SH-SY5Y (cell line): Measurements from ENCODE around the gene LRRC74A.

ENCODE experiments used
- GATA2 ChIP-seq: IDR thresholded peaks from 2 replicates; pipeline ENCODE4 v1.6.1; 2011; ENCODE audit warnings: mild to moderate bottlenecking, low read depth, low read length
- GATA3 ChIP-seq: IDR thresholded peaks from 2 replicates; pipeline ENCODE4 v1.6.1; 2011; ENCODE audit warnings: low read depth, mild to moderate bottlenecking, low read length, moderate library complexity

DNA sequence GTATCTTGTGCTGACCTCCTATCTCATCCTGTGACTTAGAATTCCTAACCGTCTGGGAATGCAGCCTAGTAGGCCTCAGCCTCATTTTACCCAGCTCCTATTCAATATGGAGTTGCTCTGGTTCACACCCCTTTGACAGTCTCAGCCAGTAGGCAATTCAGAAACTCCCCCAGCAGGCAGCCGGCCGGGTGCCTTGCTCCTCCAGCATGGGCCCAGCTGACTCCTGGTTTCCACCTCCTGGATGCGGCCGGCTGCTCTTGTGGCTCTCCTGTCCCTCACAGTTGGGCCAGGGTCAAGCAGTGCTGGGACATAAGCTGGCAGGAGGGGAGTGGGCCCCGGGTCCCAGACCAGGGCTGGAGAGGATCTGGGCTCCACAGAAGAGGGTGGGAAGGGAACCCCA lies 58.2 kb downstream of the LRRC74A start:
- TF ChIP-seq GATA3 = no peak
- TF ChIP-seq GATA2 = no peak
